ENCODE measurements around the gene TWIST1.

The TWIST1 gene

GRCh38 chr7:19101909-19102308 lies 15.5 kb downstream of the TWIST1 start:
- DNase-seq = no peak
- intact Hi-C loops (cut with DNase I) = no loop called here

GRCh38 chr7:19101472-19101871 lies 16.0 kb downstream of the TWIST1 start:
- intact Hi-C loops (cut with DNase I) = no loop called here
- DNase-seq = no peak

- intact Hi-C loops (cut with DNase I) = no loop called here
- DNase-seq = no peak
Observed at GRCh38 chr7:19099924-19100323, 17.5 kb downstream of the TWIST1 start.

- DNase-seq = no peak
- intact Hi-C loops (cut with DNase I) = no loop called here
Observed at GRCh38 chr7:19099194-19099593, 18.2 kb downstream of the TWIST1 start.

GRCh38 chr7:19098510-19098909 lies 18.9 kb downstream of the TWIST1 start:
- intact Hi-C loops (cut with DNase I) = no loop called here
- no peak for DNase-seq

- intact Hi-C loops (cut with DNase I) = no loop called here
- DNase-seq = no peak
Observed at GRCh38 chr7:19097165-19098055, 20.0 kb downstream of the TWIST1 start.

- intact Hi-C loops (cut with DNase I) = no loop called here
- no peak for DNase-seq
Observed at GRCh38 chr7:19095353-19095860, 22.0 kb downstream of the TWIST1 start.

- DNase-seq = no peak
- intact Hi-C loops (cut with DNase I) = no loop called here
Observed at GRCh38 chr7:19094598-19095352, 22.7 kb downstream of the TWIST1 start.

- DNase-seq = no peak
- intact Hi-C loops (cut with DNase I) = no loop called here
Observed at GRCh38 chr7:19094138-19094537, 23.3 kb downstream of the TWIST1 start.

GRCh38 chr7:19091550-19092200 lies 25.8 kb downstream of the TWIST1 start:
- no peak for DNase-seq

GRCh38 chr7:19090526-19090925 lies 26.9 kb downstream of the TWIST1 start:
- intact Hi-C loops (cut with DNase I) = no loop called here
- no peak for DNase-seq

More at GRCh38 chr7:19091550-19092200, 25.8 kb downstream of the TWIST1 start:
- intact Hi-C loops (cut with DNase I) = no loop called here

- DNase-seq = no peak
- intact Hi-C loops (cut with DNase I) = no loop called here
Observed at GRCh38 chr7:19089797-19090196, 27.6 kb downstream of the TWIST1 start.

- intact Hi-C loops (cut with DNase I) = no loop called here
Observed at GRCh38 chr7:19089378-19089777, 28.1 kb downstream of the TWIST1 start.

GRCh38 chr7:19080093-19080492 lies 37.3 kb downstream of the TWIST1 start:
- intact Hi-C loops (cut with DNase I) = no loop called here

More at GRCh38 chr7:19089378-19089777, 28.1 kb downstream of the TWIST1 start:
- no peak for DNase-seq

GRCh38 chr7:19079066-19079465 lies 38.4 kb downstream of the TWIST1 start:
- DNase-seq = no peak
- intact Hi-C loops (cut with DNase I) = no loop called here

More at GRCh38 chr7:19080093-19080492, 37.3 kb downstream of the TWIST1 start:
- no peak for DNase-seq

- no peak for DNase-seq
- intact Hi-C loops (cut with DNase I) = no loop called here
Observed at GRCh38 chr7:19069842-19070241, 47.6 kb downstream of the TWIST1 start.

GRCh38 chr7:19066170-19066569 lies 51.3 kb downstream of the TWIST1 start:
- no peak for DNase-seq
- intact Hi-C loops (cut with DNase I) = no loop called here
